Mesothelial cell of epicardium (in vitro differentiated cells): ENCODE data around the gene CD68. TPM values are rescaled to one million over a fixed set of nuclear protein-coding genes. Genes with fewer than 3 reads are reported as not detected.

Source experiments
- DNase-seq, 2 experiments: peaks; one replicate each; pipeline ENCODE4 v3.0.0; 2021; ENCODE audit warnings: low spot score in 2 of 2; ENCODE audit not compliant: unreplicated experiment in 2 of 2
- H3K27ac Mint-ChIP-seq: 2 replicates; pipeline ENCODE4 v1.8.0; 2021; ENCODE audit warnings: mixed read lengths
- H3K27me3 Mint-ChIP-seq: 2 replicates; pipeline ENCODE4 v1.8.0; 2021; ENCODE audit warnings: low read depth, mixed read lengths
- H3K36me3 Mint-ChIP-seq: 2 replicates; pipeline ENCODE4 v1.8.0; 2021; ENCODE audit warnings: mixed read lengths
- H3K4me1 Mint-ChIP-seq: 2 replicates; pipeline ENCODE4 v1.8.0; 2021; ENCODE audit warnings: mixed read lengths
- H3K4me3 Mint-ChIP-seq: 2 replicates; pipeline ENCODE4 v1.8.0; 2021; ENCODE audit warnings: mild to moderate bottlenecking, moderate library complexity, mixed read lengths
- H3K9me3 Mint-ChIP-seq: 2 replicates; pipeline ENCODE4 v1.8.0; 2021; ENCODE audit warnings: mixed read lengths
- total RNA-seq: library from RNA; stranded (reverse); gene quantifications from 3 replicates; pipeline ENCODE4 v1.2.1, GENCODE V29; 2021
- TF ChIP-seq, protein P1 (sequence below): fragments of 200-600 bp; sonication (generic); IDR thresholded peaks from one replicate; pipeline ENCODE4 v1.5.0; 2021; ENCODE audit warnings: antibody characterized with exemption; ENCODE audit not compliant: unreplicated experiment

Gene CD68
- total RNA-seq, 1 donor from 2014 or later, result 0.78 TPM

DNA sequence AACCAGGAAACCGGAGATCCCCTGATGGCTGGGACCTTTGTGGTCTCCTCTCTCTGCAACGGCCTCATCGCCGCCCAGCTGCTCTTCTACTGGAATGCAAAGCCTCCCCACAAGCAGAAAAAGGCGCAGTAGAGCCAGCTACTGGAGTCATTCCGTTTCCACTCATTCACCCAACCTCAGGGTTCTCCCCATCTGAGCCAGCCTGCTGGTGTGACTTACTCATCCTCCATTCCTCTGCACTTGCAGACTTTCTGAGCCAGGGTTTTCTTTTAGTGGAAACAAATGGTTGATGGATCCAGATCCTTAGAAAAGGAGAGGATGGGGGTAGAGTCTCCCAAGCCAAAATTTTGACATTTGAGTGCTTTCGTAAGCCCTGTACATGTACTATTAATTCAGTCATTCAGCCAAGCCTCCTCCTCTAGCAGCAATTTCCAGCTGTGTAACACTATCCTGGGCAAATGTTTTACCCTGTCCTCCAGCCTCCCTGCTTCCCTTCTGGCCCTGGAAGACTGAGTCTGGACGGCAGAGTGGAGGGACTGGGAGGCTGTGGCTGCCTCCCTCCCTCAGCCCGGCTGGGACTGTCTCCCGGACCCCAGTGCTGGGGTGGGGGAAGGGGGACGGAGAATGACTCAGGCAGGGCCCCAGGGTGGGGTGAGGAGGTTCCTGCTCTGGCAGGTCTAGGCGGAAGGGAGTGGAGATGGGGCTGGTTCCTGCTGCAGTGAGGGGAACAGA lies 8.1 kb downstream of the CD68 start:
- TF ChIP-seq, protein P1, sequence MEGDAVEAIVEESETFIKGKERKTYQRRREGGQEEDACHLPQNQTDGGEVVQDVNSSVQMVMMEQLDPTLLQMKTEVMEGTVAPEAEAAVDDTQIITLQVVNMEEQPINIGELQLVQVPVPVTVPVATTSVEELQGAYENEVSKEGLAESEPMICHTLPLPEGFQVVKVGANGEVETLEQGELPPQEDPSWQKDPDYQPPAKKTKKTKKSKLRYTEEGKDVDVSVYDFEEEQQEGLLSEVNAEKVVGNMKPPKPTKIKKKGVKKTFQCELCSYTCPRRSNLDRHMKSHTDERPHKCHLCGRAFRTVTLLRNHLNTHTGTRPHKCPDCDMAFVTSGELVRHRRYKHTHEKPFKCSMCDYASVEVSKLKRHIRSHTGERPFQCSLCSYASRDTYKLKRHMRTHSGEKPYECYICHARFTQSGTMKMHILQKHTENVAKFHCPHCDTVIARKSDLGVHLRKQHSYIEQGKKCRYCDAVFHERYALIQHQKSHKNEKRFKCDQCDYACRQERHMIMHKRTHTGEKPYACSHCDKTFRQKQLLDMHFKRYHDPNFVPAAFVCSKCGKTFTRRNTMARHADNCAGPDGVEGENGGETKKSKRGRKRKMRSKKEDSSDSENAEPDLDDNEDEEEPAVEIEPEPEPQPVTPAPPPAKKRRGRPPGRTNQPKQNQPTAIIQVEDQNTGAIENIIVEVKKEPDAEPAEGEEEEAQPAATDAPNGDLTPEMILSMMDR, result no peak
- H3K4me1 Mint-ChIP-seq, result peaks cover 34% of the 10 kb centered on the region
- H3K9me3 Mint-ChIP-seq, result no peaks in the 10 kb centered on the region
- H3K4me3 Mint-ChIP-seq, result no peak overlapping the region
- no peak for DNase-seq
- H3K36me3 Mint-ChIP-seq, result peaks cover 14% of the 10 kb centered on the region
- H3K27me3 Mint-ChIP-seq, result no peaks in the 10 kb centered on the region
- peak overlapping the region; percentile 30 for H3K27ac Mint-ChIP-seq

DNA sequence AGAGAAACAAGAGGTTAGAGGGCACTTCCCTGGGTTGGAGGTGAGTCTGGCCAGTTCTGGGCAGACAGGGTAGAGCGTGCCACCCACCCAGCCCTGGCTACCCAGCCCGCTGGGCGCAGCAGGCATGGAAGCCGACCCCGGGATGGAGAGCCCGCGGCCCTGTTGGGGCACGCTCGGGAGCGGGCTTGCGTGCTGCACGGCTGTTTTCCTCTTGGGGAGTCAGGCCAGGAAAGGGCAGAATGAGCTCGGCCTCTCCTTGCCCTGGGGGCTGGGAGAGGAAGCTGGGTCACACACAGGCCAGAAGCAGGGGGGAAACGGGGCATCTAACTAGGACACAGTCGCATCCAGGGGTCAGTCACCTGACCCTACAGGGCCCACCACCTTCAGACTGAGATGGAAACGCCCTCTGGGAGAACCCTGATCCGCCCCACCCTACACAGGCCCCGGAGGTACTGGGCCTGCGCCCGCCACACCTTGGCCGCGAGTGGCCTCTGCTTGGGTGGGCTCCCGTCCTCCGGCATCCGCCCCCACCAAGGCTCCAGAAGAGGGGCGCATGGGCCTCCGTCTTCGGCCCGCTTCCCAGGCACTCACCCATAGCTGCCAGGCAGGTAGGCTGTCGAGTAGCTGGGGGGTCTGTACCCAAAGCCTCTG lies 9.2 kb downstream of the CD68 start:
- peak overlapping the region; percentile 57 for H3K4me3 Mint-ChIP-seq
- H3K27me3 Mint-ChIP-seq, result no peaks in the 10 kb centered on the region
- H3K36me3 Mint-ChIP-seq, result peaks cover 22% of the 10 kb centered on the region
- H3K9me3 Mint-ChIP-seq, result no peaks in the 10 kb centered on the region
- TF ChIP-seq, protein P1, result no peak
- DNase-seq, result no peak
- H3K4me1 Mint-ChIP-seq, result peaks cover 29% of the 10 kb centered on the region
- H3K27ac Mint-ChIP-seq, result no peak overlapping the region

DNA sequence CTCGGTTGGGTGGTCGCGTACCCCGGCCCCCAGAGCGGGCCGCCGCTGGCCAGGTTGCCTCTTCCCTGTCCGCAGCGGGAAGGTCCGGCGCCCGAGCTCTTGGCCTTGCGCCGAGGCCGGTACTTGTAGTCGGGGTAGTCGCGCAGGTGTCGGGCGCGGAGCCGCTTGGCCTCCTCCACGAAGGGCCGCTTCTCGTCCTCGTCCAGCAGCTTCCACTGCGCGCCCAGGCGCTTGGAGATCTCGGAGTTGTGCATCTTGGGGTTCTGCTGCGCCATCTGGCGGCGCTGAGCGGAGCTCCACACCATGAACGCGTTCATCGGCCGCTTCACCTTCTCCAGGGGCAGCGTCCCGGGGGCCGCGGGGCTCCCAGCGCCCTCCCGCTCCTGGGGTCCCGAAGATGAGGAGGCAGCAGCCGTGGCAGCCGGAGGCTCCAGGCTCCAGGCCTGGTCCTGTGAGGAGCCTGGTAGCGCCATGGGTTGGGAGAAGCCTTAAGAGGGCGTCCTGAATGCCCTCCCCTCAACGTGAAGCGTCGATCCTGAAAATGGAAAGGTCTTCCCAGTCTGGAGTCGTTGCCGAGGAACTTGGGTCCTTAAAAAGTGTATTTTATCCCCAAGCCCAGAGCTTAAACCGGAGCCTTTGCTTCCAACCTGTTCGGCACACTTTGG lies 9.9 kb downstream of the CD68 start:
- H3K9me3 Mint-ChIP-seq, result no peaks in the 10 kb centered on the region
- H3K4me3 Mint-ChIP-seq, result peak overlapping the region; percentile 57
- TF ChIP-seq, protein P1, result peak; percentile 84
- H3K27me3 Mint-ChIP-seq, result no peaks in the 10 kb centered on the region
- H3K27ac Mint-ChIP-seq, result no peak overlapping the region
- H3K36me3 Mint-ChIP-seq, result peaks cover 28% of the 10 kb centered on the region
- H3K4me1 Mint-ChIP-seq, result peaks cover 27% of the 10 kb centered on the region
- peak; percentile 65 to 83 for DNase-seq

DNA sequence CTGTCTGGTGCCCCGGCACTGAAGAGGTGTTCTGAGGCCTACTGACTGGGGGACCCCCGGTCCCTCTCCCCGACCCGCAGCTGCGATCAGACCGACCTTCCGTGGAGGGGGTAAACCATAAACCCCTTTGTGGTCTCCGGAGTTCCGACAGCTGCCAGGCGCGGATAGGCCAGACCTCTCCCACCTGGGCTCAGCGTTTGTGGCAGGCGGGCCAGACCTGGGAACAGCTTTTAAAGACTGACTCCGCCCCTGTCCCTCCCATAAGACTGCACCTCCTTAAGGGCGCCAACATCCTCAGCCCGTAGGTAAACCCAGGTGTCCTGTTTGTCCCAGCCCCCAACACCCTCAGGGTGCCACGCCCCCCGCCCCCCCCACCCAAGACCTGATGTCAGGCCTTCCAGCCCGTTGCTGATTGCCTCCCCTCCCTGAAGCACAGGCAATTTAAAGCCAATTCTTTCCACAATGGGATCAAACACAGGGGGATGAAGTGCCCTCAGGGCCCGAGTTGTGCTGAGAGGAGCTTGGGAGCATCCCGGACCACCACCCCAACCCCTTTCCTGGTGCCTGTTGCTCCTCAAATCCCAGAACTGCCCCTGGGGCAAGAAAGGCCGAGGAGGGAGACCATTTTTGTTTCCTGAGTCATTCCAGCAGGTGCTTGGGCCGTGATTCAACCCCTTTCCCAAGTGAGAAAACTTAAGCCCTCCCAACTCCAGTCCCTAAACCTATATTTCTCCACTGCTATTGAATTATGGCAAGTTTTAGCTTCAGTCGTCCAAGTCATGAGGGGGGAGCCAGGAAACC lies 10.7 kb downstream of the CD68 start, which contains the start of gene SOX15:
SOX15 (minus strand) TSS at position 204 of the 801 bp plus-strand sequence. CDS start 418 bp downstream, outside the sequence.
- peak within 1 kb of the TSS; percentile 57 for H3K4me3 Mint-ChIP-seq

More for the DNA sequence above, 10.7 kb downstream of the CD68 start, which contains the start of gene SOX15:
- peaks cover 21% of the 10 kb centered on the region for H3K4me1 Mint-ChIP-seq
- H3K9me3 Mint-ChIP-seq, result no peaks in the 10 kb centered on the region
- H3K27ac Mint-ChIP-seq, result peak within 1 kb of the TSS; percentile 93
- no peaks in the 10 kb centered on the region for H3K27me3 Mint-ChIP-seq
- peaks cover 31% of the 10 kb centered on the region for H3K36me3 Mint-ChIP-seq
- TF ChIP-seq, protein P1, result no peak
- DNase-seq, result no peak
